Fibroblast of mammary gland (primary cell): ENCODE data around the gene FGD1.
"Not testable (repeated sequence)": the region's sequence is repeated elsewhere in the genome, so short reads cannot be mapped to it uniquely, and the experiment has no call there.

Experiments
- DNase-seq: peaks from one replicate; pipeline ENCODE4 v3.0.0-alpha.2; 2010; ENCODE audit warnings: low read depth
- H3K4me3 ChIP-seq: 2 replicates; pipeline ENCODE4 v1.5.1; 2011; ENCODE audit warnings: low read depth, mild to moderate bottlenecking, low read length, moderate library complexity; ENCODE audit not compliant: control insufficient read depth
- TF ChIP-seq, protein P1 (sequence below): conservative IDR thresholded peaks from 2 replicates; pipeline ENCODE4 v1.5.1; 2011; ENCODE audit warnings: low read depth, low read length, inconsistent platforms; ENCODE audit not compliant: control insufficient read depth, insufficient read depth

FGD1 gene

GRCh38 chrX:54495814-54496516 is at the start of gene FGD1:
Gene FGD1, minus strand, starts transcription at chrX:54496234. Its CDS starts 802 bp downstream, at chrX:54495432.
- H3K4me3 ChIP-seq: peak within 1 kb of the TSS; percentile 64
- peak; percentile 47 for DNase-seq
- TF ChIP-seq, protein P1, sequence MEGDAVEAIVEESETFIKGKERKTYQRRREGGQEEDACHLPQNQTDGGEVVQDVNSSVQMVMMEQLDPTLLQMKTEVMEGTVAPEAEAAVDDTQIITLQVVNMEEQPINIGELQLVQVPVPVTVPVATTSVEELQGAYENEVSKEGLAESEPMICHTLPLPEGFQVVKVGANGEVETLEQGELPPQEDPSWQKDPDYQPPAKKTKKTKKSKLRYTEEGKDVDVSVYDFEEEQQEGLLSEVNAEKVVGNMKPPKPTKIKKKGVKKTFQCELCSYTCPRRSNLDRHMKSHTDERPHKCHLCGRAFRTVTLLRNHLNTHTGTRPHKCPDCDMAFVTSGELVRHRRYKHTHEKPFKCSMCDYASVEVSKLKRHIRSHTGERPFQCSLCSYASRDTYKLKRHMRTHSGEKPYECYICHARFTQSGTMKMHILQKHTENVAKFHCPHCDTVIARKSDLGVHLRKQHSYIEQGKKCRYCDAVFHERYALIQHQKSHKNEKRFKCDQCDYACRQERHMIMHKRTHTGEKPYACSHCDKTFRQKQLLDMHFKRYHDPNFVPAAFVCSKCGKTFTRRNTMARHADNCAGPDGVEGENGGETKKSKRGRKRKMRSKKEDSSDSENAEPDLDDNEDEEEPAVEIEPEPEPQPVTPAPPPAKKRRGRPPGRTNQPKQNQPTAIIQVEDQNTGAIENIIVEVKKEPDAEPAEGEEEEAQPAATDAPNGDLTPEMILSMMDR: no peak

DNA sequence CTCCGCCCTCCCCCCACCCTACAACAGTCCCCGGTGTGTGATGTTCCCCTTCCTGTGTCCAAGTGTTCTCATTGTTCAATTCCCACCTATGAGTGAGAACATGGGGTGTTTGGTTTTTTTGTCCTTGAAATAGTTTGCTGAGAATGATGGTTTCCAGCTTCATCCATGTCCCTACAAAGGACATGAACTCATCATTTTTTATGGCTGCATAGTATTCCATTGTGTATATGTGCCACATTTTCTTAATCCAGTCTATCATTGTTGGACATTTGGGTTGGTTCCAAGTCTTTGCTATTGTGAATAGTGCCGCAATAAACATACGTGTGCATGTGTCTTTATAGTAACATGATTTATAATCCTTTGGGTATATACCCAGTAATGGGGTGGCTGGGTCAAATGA is 46.2 kb upstream of the FGD1 start:
- H3K4me3 ChIP-seq, DNase-seq: not testable (repeated sequence)

DNA sequence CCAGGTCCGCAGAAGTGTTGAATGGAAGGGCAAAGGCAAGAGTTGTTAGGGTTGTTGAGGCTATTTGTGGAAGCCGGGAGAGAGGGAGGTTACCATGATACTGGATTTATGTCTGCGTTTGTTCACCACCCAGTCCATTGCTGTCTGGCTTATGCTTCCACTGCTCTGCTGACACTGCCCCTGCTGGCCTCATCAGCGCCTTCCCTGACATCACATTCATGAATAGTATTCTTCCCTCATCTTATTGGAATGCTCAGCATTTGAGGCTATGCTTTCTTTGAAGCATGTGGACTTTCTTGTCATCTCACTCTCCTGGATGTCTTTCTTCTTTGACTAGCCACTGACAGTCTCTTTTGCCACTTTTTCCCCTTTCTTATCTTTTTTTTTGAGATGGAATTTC is 44.3 kb upstream of the FGD1 start:
- peak; percentile 33 for DNase-seq
- TF ChIP-seq, protein P1: peak; percentile 5
- no peak overlapping the region for H3K4me3 ChIP-seq

GRCh38 chrX:54534271-54534670 is 38.2 kb upstream of the FGD1 start:
- no peak overlapping the region for H3K4me3 ChIP-seq
- no peak for DNase-seq
- TF ChIP-seq, protein P1: no peak

DNA sequence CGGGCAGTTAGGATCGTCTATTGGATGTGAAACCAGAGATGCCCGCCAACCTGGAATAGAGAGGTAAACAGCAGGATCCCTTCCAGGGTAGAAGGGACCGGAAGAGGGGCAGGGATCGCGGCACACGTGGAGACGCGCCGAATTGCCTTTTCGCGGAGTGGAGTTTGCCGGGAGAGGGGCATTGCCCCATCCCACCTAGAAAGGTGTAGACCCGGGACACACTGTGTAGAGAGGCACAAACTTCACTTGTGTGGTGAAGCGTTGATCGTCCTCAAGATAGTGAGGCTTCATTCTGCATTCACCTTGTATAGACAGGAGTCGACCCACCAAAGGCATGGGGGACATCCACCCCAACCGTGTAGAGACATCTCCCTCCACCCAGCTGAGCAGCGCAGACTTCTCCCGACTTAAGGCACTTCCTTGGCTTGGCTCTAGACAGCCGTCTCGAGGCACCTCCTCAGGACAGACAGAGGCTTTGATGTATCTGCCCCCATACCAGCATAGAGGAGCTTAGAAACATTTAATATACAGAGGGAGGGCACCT is 34.4 kb upstream of the FGD1 start:
- no peak for DNase-seq
- peak overlapping the region; percentile 85 for H3K4me3 ChIP-seq
- TF ChIP-seq, protein P1: no peak

- DNase-seq: peak; percentile 79
- TF ChIP-seq, protein P1: no peak
- H3K4me3 ChIP-seq: peak within 1 kb of the TSS; percentile 85
Observed at GRCh38 chrX:54529552-54530356, 33.7 kb upstream of the FGD1 start, which contains the start of gene GNL3L. Gene GNL3L, plus strand, starts transcription at chrX:54530219. Its CDS starts 2,348 bp downstream, at chrX:54532567.

DNA sequence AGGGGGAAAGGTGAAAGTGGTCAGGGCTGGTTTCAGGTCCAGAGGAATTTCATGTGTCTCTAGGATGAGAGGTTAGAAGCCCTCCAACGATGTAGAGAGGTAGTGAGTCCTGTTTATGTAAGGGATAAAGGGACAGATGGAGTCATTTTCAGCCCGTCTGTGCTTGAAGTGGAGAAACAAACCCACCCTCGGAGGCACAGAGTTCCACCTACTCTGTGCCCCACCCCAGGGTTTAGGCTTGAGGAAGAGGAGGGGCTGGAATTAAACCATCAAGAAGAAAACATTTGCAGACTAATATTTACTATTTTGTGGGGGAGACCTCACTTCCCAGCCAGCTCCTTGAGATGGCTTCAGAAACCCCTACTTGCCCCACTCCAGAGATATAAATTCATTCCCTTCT is 33.1 kb upstream of the FGD1 start:
- no peak for DNase-seq
- TF ChIP-seq, protein P1: no peak
- peak overlapping the region; percentile 57 for H3K4me3 ChIP-seq
